GM19455 (cell line): ENCODE results near the gene ATP10A.

Source experiments
- ATAC-seq: cut with Tn5 transposase; IDR thresholded peaks from one replicate; pipeline ENCODE4 v1.9.1; 2021; ENCODE audit not compliant: unreplicated experiment

The ATP10A gene

DNA sequence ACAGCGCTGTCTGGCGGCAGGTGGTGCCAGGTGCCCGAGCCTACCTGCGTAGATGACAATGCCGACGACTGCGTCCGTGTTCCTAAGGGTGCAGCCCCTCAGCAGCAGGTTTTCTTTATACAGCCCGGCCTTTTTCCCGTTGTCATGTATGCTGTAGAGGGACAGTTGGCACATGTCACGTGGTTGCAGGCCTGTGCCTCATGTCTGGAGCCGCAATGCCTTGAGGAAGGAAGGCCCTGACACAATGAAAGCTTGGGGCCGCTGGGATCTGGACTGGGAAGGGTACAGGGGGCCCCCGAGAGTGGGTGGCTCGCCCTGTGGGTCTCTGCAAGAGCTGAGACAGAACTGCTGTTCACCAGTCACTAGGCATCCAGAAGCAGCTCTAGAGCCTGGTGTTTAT lies 136.0 kb downstream of the ATP10A start:
- ATAC-seq, result no peak

DNA sequence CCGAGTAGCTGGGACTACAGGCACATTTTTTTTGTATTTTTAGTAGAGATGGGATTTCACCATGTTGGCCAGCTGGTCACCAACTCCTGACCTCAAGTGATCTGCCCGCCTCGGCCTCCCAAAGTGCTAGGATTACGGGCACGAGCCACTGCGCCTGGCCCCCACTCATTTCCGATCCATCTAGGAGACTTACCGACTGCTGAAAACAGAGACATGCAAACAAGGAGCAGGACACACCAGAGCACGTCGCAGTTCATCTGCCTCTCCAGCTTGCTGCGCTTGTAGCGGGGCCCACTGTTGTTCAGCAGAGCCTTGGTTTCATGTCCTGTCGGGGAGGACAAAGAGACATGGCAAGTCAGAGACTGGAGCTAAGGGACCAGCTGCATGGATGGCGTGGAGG lies 137.4 kb downstream of the ATP10A start:
- ATAC-seq, result no peak

DNA sequence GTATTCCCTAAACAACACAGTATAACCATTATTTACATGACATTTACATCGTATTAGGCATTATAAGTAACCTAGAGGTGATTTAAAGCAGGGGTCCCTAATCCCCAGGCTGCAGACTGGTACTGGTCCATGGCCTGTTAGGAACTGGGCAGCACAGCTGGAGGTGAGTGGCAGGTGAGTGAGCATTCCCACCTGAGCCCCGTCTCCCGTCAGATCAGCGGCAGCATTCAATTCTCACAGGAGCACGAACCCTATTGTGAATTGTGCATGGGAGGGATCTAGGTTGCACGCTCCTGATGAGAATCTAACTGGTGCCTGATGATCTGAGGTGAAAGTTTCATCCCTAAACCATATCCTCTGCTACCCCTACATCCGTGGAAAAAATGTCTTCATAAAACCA lies 138.2 kb downstream of the ATP10A start:
- ATAC-seq, result no peak

DNA sequence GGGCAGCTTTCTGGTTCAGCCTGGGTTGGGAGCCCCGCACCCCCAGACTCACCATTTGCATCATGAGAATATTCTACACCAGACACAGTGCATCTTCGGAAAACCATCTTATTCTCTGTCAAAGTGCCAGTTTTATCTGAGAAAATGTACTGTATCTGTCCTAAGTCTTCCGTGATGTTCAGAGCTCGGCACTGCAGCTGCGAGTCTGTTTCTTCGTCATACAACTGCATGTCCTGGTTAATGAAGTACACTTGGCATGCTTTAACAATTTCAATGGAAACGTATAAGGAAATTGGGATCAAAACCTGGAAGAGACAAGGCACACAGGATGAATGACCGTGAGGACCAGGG lies 141.5 kb downstream of the ATP10A start:
- ATAC-seq, result no peak

DNA sequence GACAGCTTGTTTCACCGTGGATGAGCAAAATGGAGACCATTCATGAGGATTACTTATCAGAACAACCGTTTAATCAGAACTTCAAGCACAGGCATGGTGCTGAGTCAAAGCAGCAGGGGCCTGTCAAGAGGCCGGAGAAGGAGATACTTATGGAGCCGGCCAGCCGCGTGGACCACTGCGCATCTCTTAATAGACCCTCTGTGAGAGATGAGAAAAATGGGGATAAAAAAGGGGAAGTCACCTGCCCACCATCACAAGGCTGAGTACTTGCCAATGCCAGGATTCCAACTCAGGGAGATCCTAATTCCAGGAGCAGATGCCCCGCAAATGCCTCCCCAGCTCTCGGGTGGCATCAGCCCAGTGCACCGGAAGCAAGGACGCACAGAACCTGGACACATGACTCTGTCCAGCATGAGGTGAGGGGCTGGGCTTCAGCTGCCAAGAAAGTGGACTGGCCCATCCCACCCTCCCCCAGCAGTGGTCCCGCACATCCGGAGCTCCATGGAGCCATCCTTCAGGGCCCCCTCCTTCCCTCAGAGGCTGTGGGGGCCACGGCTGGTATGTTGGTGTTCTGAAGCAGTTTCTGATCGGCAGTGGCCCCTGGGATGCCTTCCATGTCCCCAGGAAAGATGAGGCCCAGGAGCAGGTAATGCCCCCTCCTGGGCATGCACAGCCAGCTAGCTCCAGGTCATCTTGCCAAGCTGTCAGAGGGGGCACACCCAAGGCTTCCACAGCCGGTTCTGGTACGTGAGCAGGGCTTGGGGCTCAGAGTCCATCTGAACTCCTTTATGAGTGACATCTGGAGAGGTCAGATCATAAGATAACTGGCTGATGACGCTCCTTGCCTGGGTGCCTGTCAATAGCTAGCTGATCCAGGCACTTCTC lies 143.8 kb downstream of the ATP10A start:
- no peak for ATAC-seq

DNA sequence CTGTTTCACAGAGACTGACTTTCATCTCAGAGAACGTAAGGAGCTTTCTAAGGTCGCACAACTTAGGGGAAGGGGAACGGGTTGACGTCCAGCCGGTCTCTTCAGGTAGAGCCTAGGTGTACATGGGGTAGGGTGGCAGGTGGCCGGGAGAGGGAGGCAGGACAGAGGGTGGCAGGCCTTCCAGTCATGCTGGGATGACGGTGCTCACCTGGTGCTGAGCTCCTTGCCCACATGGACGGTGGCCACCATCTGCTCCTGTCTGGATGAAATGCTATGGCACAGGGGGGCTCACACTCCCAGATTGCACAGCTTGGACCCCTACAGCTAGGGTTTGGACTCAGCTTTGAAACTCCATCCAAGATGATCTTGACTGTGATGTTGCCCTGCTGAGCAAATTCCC lies 144.5 kb downstream of the ATP10A start:
- ATAC-seq, result peak; percentile 1

DNA sequence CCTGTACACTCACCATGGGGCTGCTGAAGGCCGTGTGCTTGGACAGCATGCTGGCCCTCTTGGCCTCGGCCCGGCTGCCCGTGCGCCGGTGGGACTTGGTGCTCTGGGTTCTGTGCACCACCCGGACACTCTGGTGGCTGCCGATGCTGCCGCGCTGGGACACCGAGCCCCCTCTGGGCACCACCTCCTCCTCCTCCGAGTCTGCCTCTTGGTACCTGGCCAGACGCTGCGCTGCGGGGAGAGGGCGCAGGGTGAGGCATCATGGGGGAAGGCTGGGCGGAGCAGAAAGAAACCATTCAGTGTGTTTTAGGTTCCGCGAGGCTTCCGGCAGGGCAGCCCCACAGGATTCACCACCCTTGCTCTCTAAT lies 145.0 kb downstream of the ATP10A start:
- peak; percentile 52 for ATAC-seq

DNA sequence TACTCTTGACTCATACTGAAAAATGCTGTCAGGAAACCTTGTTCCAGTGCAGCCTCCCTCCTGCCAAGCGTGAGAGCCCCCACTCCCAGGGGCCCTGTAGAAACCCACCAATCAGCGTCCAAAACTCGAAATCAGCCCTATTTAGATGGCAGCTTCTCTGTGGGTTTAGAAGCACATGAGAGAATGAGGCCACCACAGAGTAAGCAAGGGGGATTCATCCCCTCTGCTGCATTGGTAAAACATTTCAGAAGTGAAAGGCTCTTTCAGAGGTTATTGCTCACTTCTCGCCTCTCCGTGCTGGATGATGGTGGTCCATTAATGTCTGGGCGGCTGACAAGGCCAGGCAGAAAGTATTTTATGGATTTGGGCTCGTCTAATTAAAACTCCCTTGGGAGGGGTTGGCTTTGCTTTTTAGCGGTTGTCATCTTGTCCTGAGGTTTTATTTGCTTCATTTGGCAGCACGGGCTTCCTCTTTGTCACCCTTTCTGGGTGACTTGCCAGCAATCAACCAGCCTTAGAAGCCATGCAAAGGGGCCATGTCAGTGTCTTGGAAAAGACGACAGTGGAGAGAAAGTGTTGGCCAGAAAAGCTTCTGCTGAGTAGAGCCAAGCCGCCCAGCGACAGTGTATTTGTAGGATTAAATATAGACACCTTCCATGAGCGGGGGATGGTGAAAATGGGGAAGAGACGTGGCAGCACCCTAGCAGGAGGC lies 145.5 kb downstream of the ATP10A start:
- peak; percentile 42 for ATAC-seq

DNA sequence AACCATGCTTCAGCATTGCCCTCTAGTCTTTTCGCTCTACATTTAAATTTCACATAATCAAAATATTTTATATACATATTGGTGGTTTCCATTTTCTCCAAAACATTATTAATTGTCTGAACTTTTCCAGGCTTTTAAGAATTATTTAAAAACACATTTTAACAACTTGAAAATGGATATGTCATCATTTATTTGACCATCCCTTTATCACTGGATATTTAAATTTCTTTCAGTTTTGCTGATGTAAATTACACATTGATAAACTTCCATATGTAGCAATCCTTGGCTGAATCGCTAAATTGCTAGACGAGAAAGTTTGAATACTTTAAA lies 146.0 kb downstream of the ATP10A start:
- no peak for ATAC-seq

DNA sequence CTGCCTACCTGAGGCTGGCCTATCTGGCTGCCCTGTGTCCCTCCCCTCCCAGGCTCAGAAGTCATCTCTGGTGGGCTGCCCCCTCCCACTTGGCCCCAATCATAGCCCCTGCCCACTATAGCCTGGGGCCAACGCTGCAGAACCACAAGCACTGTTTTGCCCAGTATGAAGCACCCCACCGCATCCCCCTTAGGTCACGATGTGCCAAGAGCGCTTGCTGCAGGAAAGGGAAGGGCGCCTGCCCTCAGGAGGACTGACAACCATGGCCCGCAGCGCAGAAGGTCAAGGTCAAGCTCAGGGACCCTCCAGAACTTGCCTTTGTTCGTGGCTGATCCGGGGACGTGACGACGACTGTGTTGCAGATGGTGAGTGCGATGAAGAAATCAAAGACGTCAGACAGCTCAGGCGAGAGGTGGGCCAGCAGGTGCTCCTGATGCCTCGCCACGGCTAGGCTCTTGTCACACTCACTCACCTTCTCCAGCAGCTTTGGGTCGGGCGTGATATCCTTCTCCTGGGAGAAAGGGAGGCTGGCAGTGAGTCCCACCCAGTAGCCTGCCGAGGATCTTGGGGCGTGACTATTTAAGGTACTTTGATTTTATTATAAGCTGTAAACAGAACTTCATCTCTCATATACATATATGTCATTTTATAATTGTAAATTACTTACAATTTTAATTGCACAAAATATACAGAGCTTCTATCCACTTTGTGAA lies 146.6 kb downstream of the ATP10A start:
- ATAC-seq, result no peak

DNA sequence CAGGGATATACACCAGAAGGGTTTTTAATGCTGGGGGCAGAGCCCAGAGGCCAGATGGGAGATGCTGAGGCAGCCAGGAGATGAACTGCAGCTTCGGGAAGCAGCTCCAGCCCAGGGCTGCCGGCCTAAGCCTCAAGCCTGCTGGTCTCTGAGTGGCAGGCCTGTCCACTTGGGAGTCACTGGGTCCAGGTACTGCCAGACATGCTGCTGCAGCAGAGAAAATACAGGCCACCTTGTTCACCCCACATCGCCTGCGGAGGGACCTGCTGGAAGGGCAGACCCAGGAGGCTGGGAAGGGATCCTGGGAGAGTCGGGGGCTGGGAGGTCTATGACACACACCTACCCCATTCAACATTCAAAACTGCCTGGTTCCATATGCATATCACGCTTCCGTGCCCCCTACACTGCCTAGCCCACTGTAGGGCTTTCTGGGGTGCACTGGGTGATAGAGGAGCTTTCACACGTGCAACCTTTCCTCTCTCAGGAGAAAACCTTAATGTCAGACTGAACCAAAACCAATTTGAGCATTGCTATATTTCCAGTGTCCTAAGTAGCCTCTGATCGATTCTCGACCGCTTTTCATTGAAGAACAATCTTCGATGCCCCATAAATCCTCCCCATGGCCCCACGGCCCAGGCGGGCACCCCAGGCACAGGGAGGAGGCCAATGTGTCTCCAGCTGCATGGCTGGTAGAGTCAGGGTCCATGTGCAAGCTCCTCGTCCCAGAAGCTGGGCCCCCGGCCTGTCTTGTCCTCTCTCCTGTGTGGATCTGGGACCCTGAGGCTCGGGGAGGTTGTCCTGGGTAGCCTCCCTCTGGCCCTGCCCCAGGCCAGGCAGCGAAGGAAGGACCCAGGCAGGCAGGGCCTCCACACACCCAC lies 147.4 kb downstream of the ATP10A start:
- ATAC-seq, result no peak

DNA sequence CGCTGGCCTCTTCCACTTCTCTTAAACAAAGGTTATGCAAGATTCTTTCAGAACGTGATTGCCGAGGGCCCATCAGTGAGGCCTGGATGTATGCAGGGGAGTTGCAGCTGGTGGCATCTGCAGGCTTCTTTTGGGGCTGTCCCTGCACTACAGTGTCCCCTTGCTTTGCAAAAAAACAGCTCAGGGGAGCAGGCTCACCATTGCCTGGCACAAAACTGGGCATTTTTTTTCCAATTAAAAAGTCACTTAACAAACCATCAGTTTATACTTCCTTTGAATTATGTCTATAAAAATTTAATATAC lies 148.6 kb downstream of the ATP10A start:
- ATAC-seq, result no peak

DNA sequence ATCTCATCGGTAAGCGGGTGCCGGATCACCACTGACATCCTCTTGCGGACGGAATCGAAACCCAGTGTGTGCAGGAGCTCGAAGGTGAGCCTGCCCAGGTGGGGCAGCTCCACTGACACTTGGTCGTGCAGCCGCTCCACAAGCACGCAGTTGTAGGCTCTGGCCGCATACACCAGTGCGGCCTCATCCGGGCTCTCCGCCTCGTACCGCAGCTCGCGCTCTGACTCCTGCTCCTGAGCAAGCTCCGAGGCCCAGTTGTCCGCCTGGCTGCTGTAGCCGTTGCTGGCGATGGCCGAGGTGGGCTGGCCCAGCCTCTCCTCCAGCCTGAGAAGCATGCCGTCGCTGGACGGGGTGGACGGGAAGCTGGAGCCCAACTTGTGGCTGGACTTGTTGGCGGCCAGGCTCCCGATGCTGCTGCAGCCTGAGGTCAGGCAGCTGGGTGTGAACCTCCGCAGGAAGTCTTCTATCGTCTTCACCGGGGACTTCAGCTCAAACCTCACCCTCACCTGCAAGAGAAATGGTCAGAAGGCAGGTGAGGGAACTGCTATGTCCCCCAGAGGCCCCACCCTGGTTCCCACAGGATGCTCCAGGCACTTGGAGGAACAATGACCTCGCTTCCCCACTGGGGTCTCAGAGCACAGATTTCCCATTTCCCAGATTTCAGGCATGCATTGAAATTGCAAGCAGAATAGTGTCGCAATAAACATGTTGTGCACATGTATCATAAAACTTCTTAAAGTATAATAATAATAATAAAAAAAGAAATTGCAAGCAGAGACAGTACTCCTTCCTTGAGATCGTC lies 149.2 kb downstream of the ATP10A start:
- no peak for ATAC-seq

DNA sequence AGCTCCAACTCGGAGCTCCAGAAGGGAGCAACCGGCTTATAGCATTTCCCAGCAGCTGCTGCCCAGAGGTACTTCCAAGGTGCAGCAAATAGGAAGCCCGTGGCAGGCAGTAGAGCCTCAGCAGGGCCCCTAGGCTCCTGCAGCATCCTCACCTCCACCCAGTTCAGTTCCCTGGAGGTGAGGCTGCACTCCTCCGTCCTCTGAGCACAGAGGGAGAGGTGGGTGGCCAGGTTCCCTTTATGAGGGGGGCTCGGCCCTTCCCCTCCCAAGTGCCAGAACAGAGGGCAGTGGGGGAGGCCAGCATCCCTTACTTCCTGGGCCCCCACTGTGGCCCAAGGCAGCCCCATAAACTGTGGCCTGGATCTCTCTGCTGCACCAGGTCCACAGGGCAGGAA lies 150.2 kb downstream of the ATP10A start:
- no peak for ATAC-seq

DNA sequence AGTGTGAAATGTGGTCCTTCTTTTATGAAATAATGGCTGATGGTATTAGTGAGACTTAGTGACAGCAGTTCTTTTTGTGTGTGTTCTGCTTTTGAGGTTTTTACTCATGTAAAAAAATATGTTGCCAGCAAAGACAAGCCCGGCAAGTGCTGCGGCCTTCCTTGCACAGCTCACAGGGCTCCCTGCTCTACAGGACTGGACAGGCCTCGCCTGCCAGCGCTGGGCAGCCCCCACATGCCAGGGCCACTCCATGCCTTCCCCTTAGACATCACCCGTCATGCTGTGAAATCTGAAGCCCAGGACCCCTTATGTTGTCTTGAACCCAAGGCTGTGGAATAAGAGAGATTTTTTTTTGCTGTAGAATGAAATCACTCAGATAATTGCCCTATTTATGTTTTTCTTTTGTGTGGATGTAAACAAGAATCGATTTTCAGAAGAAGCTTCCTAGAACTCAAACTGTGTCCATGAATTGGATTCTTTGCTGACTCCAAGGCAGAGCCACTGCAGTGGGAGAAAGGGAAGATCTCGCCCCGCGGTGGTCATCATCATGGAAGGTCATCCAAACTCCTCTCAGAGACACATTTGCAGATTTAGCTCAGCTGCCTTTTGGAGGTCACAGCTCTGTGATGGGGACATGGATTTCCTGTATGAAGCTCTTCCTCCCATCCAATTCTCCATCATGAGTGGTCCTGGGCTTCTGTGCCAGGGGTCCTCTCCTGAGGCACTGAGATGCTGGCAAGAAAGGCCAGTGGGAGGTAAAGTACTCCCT lies 150.8 kb downstream of the ATP10A start:
- no peak for ATAC-seq

DNA sequence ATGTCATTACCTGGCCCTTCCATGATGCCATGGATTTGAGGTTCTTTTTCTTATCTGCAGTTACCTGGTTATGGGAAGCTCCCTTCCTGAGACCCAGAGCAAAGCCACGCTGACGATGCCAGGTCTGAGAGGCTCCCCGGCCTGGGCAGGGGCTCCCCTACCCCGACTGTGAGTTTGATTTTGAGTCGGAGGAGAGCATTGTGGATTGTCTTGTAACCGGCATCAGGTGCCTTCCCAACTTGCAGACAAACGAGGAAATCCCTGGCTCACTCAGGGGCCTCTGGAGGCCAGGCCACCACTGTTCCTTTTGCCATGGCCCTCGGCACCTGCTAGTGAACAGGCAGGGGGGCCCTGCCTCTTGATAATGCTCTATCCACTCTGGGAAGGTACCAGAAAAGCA lies 151.4 kb downstream of the ATP10A start:
- no peak for ATAC-seq

DNA sequence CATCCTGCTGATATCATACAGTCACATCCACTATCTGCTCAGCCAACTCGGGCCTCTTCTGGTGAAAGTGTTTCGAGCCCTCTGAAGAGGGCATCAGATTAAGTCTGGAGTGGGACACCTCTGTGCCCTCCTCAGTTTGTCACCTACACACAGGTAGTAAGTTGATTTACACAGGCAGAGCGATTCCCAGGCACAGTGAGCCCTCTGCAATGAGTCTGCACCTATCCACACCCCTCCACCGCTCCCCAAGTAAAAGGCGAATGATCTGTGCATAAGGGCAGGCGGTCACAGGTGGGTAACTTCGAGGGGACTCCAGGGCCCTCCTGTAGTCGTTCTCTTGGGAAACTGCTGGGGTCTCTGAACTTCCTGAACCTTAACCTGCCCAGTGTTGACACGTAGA lies 152.0 kb downstream of the ATP10A start:
- ATAC-seq, result no peak

DNA sequence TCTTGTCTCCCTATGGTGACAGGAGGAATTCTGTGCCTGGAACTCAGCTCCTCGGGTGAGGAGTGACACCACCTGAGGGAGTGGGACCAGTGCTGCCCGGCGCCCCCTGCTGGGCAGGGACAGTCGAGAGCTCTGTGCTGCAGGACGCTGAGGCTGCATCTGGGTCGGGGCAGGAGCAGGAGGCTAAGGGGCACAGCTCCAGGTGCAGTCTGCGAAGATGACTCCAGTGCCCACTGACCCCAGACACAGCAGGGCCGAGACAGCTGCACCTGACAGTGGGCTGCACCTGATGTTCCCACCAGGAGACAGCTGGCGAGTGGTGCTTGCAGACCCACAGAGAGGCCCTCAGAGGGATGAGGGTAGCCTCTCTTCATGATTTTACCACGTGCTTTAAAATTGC lies 152.9 kb downstream of the ATP10A start:
- ATAC-seq, result no peak

DNA sequence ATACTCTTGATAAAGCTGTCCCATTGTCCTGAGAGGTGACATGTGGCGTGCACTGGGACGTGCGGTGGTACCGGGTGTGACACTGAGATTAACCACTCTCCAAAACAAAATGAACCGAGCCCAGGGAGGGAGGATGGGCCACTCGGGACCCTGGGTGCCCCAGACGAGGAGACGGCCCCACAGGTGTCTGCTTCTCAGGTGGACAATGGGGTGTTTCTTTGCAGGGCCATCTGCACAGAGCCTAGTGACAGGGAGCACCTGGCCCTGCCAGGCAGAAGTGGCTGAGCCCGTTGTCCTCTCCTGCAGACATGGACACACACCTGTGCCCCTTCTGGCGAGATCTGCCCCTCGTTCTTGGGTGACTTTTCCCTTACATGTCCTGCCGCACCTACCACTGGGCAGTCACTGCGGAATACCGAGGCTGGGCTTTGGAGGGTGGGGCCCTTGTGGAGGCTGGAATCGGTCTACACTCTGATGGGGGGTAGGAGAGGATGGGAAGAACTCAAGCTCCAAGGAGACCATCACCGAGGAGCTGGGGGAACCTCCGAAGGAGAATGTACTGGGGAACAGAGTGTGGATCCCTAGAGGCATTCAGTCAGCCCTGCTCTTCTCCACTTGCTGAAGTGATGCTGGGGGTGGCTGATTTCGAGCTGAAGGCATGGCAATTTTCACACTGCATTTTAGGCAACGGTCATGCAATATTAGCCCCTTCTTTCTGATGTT lies 153.5 kb downstream of the ATP10A start:
- ATAC-seq, result no peak
